Heart left ventricle (tissue), 13 donors: ENCODE results near the gene DPEP1.

Experiments used
- POLR2A ChIP-seq, 2 donors: fragments of 450-650 bp; IDR thresholded peaks; one replicate each; pipeline ENCODE4 v1.6.1; 2017; ENCODE audit warnings: antibody characterized with exemption in 2 of 2, mild to moderate bottlenecking in 2 of 2, moderate library complexity in 2 of 2
- TF ChIP-seq, protein P1 (sequence below), 12 donors: fragments of 200-600 bp; sonication (generic) in 4 of 12; IDR thresholded peaks; one replicate each; pipeline versions ENCODE4 v1.5.0 to v1.8.0; 2018 to 2022; ENCODE audit warnings: antibody characterized with exemption in 12 of 12, mild to moderate bottlenecking in 5 of 12
- donor health status: ischemic (EF 13 %, LVEDD 7.1; RV severe dilation, severe dysfunction).
- donor health status: DM: no; HTN: yes; CAD: no.
- donor health status: DM: no; HTN: no; CAD: no.
- donor health status: ischemic (EF 25% LVEDD 6.9; RV normal size, moderate dysfunction).
- donor health status: ischemic (EF 25% LVEDD 5.7; RV mildly dilated, moderate dysfunction).
- donor health status: ischemic (EF 35%, LVEDD 5.7; RV mildly dilated, moderate dysfunction).
- donor health status: nonischemic (EF 11% LVEDD 7.7; RV severe dilation, severe dysfunction).
- donor health status: DM: yes; HTN: yes; CAD: no.
- donor health status: PGD.
- donor health status: ischemic (EF 29% LVEDD 5.4; RV normal size, mild dysfunction).
- donor health status: nonischemic (EF 23%, LVEDD 6.1; RV moderate dilation, normal function).

DNA sequence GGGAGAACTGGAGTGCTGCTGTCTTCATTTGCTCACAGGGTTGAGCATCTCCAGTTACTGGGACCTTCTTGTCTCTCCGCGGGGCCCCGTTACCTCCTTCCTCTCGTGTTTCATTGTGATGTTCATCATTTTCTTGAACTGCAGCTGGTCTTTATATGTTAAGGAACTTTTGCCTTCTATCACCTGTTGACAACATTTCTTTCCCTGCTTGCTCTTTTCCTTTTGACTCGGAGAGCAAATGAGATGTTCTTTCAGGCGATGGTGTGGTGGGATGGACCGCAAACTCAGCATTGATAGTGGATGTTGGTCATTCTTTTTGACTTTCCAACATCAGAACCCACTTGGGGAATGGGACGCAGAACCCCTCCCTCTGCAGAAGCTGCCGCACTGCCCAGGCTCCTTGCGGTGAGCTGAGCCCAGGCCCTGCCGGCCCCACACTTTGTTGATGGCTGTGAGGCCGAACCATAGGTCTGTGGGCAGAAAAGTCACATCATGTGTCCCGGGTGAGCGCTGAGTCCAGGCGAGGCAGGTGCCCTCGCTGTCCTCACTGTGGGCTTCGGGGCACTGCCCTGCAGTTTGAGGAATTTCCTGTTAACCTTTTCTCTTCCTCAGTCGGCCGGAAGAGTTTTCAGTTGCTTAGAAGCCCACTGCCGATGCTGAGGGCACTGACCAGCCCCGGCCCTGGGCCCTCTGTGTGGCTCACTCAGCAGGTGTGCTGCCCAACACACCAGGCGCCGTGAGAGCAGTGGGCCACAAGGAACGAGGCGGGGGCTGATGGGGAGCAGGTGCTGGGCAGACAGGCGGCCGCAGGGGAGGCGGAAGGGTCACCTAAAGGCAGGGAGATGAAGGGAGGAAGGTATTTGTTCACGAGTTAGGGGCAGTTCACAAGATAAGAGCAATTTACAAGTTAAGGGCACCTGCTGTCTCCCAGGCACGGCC is 45.5 kb upstream of the DPEP1 start:
- TF ChIP-seq, protein P1, sequence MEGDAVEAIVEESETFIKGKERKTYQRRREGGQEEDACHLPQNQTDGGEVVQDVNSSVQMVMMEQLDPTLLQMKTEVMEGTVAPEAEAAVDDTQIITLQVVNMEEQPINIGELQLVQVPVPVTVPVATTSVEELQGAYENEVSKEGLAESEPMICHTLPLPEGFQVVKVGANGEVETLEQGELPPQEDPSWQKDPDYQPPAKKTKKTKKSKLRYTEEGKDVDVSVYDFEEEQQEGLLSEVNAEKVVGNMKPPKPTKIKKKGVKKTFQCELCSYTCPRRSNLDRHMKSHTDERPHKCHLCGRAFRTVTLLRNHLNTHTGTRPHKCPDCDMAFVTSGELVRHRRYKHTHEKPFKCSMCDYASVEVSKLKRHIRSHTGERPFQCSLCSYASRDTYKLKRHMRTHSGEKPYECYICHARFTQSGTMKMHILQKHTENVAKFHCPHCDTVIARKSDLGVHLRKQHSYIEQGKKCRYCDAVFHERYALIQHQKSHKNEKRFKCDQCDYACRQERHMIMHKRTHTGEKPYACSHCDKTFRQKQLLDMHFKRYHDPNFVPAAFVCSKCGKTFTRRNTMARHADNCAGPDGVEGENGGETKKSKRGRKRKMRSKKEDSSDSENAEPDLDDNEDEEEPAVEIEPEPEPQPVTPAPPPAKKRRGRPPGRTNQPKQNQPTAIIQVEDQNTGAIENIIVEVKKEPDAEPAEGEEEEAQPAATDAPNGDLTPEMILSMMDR (IDR thresholded peaks at IDR 0.05): no peak
- no peak for TF ChIP-seq POLR2A (IDR thresholded peaks at IDR 0.05)
